A673 (cell line): ENCODE results near the gene CTNS. TPM values are rescaled to one million over a fixed set of nuclear protein-coding genes. Genes with fewer than 3 reads are reported as not detected.
A peak's percentile ranks its signal among the peaks of the same experiment; 100 is the strongest.

Experiments
- BruUV-seq: library from RNA; stranded (reverse); fragments of 400-500 nt; replicated peaks from 2 replicates; lab custom pipeline; 2021; lab: Mats Ljungman, UMichigan
- CTCF ChIA-PET: fragments of 300-600 bp; sonication (Branson Sonifier 250); formaldehyde crosslinking; loops from one replicate; lab custom pipeline; 2022; ENCODE audit warnings: antibody characterized with exemption; lab: Charles Lee
- POLR2A ChIA-PET: fragments of 300-600 bp; sonication (Branson Sonifier 250); formaldehyde crosslinking; loops from one replicate; lab custom pipeline; 2022; ENCODE audit warnings: antibody characterized with exemption; ENCODE audit not compliant: low non-redundant PET; lab: Charles Lee
- DNase-seq: peaks from one replicate; pipeline ENCODE4 v3.0.0-alpha.2; 2015; ENCODE audit warnings: low spot score
- H3K27ac ChIP-seq: fragments of 200-600 bp; sonication (generic); 2 replicates; pipeline ENCODE4 v1.5.1; 2016; ENCODE audit warnings: mixed run types, low read depth, mild to moderate bottlenecking, mixed read lengths, antibody characterized with exemption, low read length; ENCODE audit not compliant: poor library complexity, severe bottlenecking
- H3K27me3 ChIP-seq: fragments of 200-600 bp; sonication (generic); replicated peaks from 2 replicates; pipeline ENCODE4 v1.6.1; 2017; ENCODE audit warnings: mixed run types, low read depth, mild to moderate bottlenecking, mixed read lengths, antibody characterized with exemption, low read length; ENCODE audit not compliant: insufficient read depth, poor library complexity
- H3K36me3 ChIP-seq: fragments of 200-600 bp; sonication (generic); 2 replicates; pipeline ENCODE4 v1.6.1; 2016; ENCODE audit warnings: mixed run types, mild to moderate bottlenecking, mixed read lengths, antibody characterized with exemption, low read length; ENCODE audit not compliant: insufficient read depth, poor library complexity, severe bottlenecking
- H3K4me1 ChIP-seq: fragments of 200-600 bp; sonication (generic); 2 replicates; pipeline ENCODE4 v1.6.1; 2017; ENCODE audit warnings: mixed run types, mild to moderate bottlenecking, mixed read lengths, antibody characterized with exemption, low read length; ENCODE audit not compliant: insufficient read depth, poor library complexity, severe bottlenecking
- H3K4me3 ChIP-seq: fragments of 200-600 bp; sonication (generic); 2 replicates; pipeline ENCODE4 v1.5.1; 2016; ENCODE audit warnings: low read depth, mixed run types, mild to moderate bottlenecking, mixed read lengths, low read length; ENCODE audit not compliant: poor library complexity, severe bottlenecking
- H3K9me3 ChIP-seq: fragments of 200-600 bp; sonication (generic); 2 replicates; pipeline ENCODE4 v1.6.1; 2016; ENCODE audit warnings: mixed run types, low read depth, mild to moderate bottlenecking, mixed read lengths, antibody characterized with exemption, low read length; ENCODE audit not compliant: poor library complexity, severe bottlenecking
- CTCF ChIP-seq: fragments of 300-800, 200-600 bp; sonication (generic); conservative IDR thresholded peaks from 2 replicates; pipeline ENCODE4 v1.5.1; 2017; ENCODE audit warnings: low read depth, mild to moderate bottlenecking, antibody characterized with exemption, low read length, moderate library complexity, mixed read lengths
- EZH2 ChIP-seq: fragments of 200-600 bp; sonication (generic); IDR thresholded peaks from 2 replicates; pipeline ENCODE4 v1.6.1; 2017; ENCODE audit warnings: borderline replicate concordance, low read depth, mild to moderate bottlenecking, mixed read lengths, antibody characterized with exemption, low read length; ENCODE audit not compliant: poor library complexity, severe bottlenecking
- intact Hi-C: fragments of 100-400 bp; cut with micrococcal nuclease; formaldehyde crosslinking; loops from one replicate; pipeline ENCODE4 v1.10.0; 2022; ENCODE audit not compliant: unreplicated experiment
- total RNA-seq: library from RNA; stranded (reverse); gene quantifications from 2 replicates; pipeline ENCODE4 v1.2.3, GENCODE V29; 2021

The CTNS gene
- total RNA-seq, 1 experiment from 2014 or later: 12.6 TPM

- H3K9me3 ChIP-seq: no peaks in the 10 kb centered on the region
- H3K4me1 ChIP-seq: peaks cover 7% of the 10 kb centered on the region
- H3K4me3 ChIP-seq: no peak overlapping the region
- intact Hi-C loops: no loop called here
- peaks cover 24% of the 10 kb centered on the region for H3K27me3 ChIP-seq
- DNase-seq: no peak
- no TSS peak for BruUV-seq
- no peaks in the 10 kb centered on the region for H3K36me3 ChIP-seq
- H3K27ac ChIP-seq: no peak overlapping the region
- CTCF ChIA-PET: no interaction called here
- POLR2A ChIA-PET: no interaction called here
- TF ChIP-seq CTCF (peak; percentile 19; the same call in 1 of the 2 replicates), EZH2 (no peak)
Observed at GRCh38 chr17:3692346-3692745, 55.8 kb downstream of the CTNS start.

GRCh38 chr17:3693141-3693540, 56.6 kb downstream of the CTNS start:
- DNase-seq: no peak
- TF ChIP-seq CTCF (no peak), EZH2 (no peak)
- Histone ChIP-seq H3K9me3 (no peaks in the 10 kb centered on the region), H3K4me1 (peaks cover 7% of the 10 kb centered on the region), H3K36me3 (no peaks in the 10 kb centered on the region), H3K27ac (no peak overlapping the region), H3K27me3 (peaks cover 24% of the 10 kb centered on the region), H3K4me3 (no peak overlapping the region)
- BruUV-seq: no TSS peak
- CTCF ChIA-PET: no interaction called here
- POLR2A ChIA-PET: no interaction called here
- intact Hi-C loops: no loop called here

DNA sequence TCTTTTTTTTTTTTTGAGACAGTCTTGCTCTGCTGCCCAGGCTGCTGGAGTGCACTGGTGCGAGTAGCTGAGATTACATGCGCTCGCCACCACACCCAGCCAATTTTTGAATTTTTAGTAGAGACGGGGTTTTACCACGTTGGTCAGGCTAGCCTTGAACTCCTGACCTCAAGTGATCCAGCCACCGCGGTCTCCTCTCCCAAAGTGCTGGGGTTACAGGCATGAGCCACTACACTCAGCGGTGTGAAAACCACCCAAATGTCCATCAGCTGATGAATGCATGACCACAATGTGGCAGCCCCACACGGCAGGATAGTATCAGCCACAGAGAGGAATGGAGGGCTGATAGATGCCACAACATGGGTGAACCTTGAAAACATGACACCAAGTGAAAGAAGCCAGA, 57.3 kb downstream of the CTNS start:
- no TSS peak for BruUV-seq
- CTCF ChIA-PET: no interaction called here
- no peak for DNase-seq
- Histone ChIP-seq H3K27ac (no peak overlapping the region), H3K4me3 (no peak overlapping the region), H3K36me3 (no peaks in the 10 kb centered on the region), H3K27me3 (peaks cover 24% of the 10 kb centered on the region), H3K4me1 (peaks cover 7% of the 10 kb centered on the region), H3K9me3 (no peaks in the 10 kb centered on the region)
- POLR2A ChIA-PET: no interaction called here
- no peak for TF ChIP-seq EZH2
- TF ChIP-seq CTCF: no peak
- intact Hi-C loops: no loop called here
